Gastroesophageal sphincter (tissue), 4 donors: ENCODE results near the gene CDH22. TPM values are rescaled to one million over a fixed set of nuclear protein-coding genes. Genes with fewer than 3 reads are reported as not detected.

ENCODE experiments used
- ATAC-seq: fragments of 150-250 bp; one replicate; pipeline ENCODE4 v1.9.1; 2016; ENCODE audit warnings: mild to moderate bottlenecking, moderate library complexity
- H3K27ac ChIP-seq, 4 donors: fragments of 200-600 bp; sonication (generic) in 3 of 4; 1 replicate in 3 of 4; 2 replicates in 1 of 4; pipeline ENCODE4 v1.5.1; 2016 to 2019
- H3K27me3 ChIP-seq: fragments of 200-600 bp; sonication (generic); one replicate; pipeline ENCODE4 v1.5.1; 2019
- H3K36me3 ChIP-seq, 2 donors: fragments of 200-600 bp; sonication (generic); one replicate each; pipeline ENCODE4 v1.5.1; 2019; ENCODE audit warnings: control low read depth in 1 of 2
- H3K4me1 ChIP-seq, 3 donors: fragments of 200-600 bp; sonication (generic); 1 replicate in 2 of 3; 2 replicates in 1 of 3; pipeline ENCODE4 v1.5.1; 2016 to 2019; ENCODE audit warnings: control low read depth in 2 of 3
- H3K4me3 ChIP-seq, 2 donors: fragments of 200-600 bp; sonication (generic); one replicate each; pipeline ENCODE4 v1.5.1; 2019; ENCODE audit warnings: mild to moderate bottlenecking in 1 of 2, moderate library complexity in 1 of 2
- H3K9me3 ChIP-seq, 3 donors: fragments of 200-600 bp; sonication (generic); one replicate each; pipeline ENCODE4 v1.5.1; 2017 to 2019; ENCODE audit warnings: control low read depth in 2 of 3
- EP300 ChIP-seq: sonication (generic); formaldehyde crosslinking; IDR thresholded peaks from one replicate; pipeline ENCODE4 v1.6.1; 2017; ENCODE audit warnings: antibody characterized with exemption, mild to moderate bottlenecking
- POLR2A ChIP-seq, 2 donors: fragments of 450-650 bp; IDR thresholded peaks; one replicate each; pipeline ENCODE4 v1.6.1; 2017; ENCODE audit warnings: antibody characterized with exemption in 2 of 2, mild to moderate bottlenecking in 2 of 2, moderate library complexity in 1 of 2
- POLR2AphosphoS5 ChIP-seq: sonication (generic); formaldehyde crosslinking; IDR thresholded peaks from one replicate; pipeline ENCODE4 v1.6.1; 2017; ENCODE audit warnings: antibody characterized with exemption
- WGBS, 2 donors: methylation state at CpG; one replicate each; pipeline ENCODE4 v1.1.5; 2018; ENCODE audit warnings: low coverage in 1 of 2; 5-methylcytosine and 5-hydroxymethylcytosine counted together
- total RNA-seq, 4 donors: library from RNA; depleted of rRNA; stranded (reverse); fragments of >200 nt; gene quantifications; one replicate each; pipeline ENCODE4 v1.1.0, GENCODE V29; 2016
- TF ChIP-seq, protein P1 (sequence below), 4 experiments: fragments of 200-600 bp in 2 of 4; fragments of 450-650 bp in 2 of 4; sonication (generic) in 1 of 4; IDR thresholded peaks; one replicate each; pipeline ENCODE4 v1.5.1; 2017 to 2019; ENCODE audit warnings: antibody characterized with exemption in 4 of 4, mild to moderate bottlenecking in 2 of 4, moderate library complexity in 2 of 4

CDH22 gene
- total RNA-seq, 4 donors from 2014 or later = 0.15 TPM; not detected in 3

DNA sequence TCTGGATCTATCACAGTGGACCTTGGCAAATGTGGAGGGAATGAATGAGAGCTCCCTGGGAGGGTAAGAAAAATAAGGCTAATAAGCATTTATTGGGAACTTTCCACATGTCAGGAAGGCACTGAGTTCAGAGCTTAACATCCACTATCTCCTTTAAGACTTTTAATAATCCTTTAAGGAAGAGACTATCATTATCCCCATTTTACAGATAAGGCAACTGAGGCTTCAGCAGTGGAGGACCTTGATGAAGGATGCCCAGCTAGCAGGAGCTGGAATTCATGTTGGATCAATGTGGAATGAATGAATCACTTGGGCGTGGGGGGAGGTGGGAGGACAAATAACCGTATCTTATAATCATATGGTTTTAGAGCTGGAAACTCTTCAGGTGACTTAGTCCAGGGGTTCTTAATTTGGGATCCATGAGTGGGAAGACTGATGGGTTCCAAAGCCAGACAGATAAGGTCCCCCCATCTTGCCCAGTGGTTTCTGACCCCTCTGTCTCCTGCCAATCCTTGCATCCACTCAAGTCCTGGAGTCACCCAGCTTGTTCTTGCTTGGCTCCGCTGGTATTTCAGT, 135.2 kb downstream of the CDH22 start:
- ATAC-seq = no peak
- WGBS, 2 donors = 53 to 59% methylated on average over 2 of the region's 3 CpGs
- H3K4me1 ChIP-seq = peaks cover 0 to 9% (median 0%) of the 10 kb centered on the region in 3 donors
- no peaks in the 10 kb centered on the region for H3K9me3 ChIP-seq
- H3K36me3 ChIP-seq = no peaks in the 10 kb centered on the region
- H3K27me3 ChIP-seq = peaks cover 91% of the 10 kb centered on the region
- TF ChIP-seq, protein P1, sequence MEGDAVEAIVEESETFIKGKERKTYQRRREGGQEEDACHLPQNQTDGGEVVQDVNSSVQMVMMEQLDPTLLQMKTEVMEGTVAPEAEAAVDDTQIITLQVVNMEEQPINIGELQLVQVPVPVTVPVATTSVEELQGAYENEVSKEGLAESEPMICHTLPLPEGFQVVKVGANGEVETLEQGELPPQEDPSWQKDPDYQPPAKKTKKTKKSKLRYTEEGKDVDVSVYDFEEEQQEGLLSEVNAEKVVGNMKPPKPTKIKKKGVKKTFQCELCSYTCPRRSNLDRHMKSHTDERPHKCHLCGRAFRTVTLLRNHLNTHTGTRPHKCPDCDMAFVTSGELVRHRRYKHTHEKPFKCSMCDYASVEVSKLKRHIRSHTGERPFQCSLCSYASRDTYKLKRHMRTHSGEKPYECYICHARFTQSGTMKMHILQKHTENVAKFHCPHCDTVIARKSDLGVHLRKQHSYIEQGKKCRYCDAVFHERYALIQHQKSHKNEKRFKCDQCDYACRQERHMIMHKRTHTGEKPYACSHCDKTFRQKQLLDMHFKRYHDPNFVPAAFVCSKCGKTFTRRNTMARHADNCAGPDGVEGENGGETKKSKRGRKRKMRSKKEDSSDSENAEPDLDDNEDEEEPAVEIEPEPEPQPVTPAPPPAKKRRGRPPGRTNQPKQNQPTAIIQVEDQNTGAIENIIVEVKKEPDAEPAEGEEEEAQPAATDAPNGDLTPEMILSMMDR (IDR thresholded peaks at IDR 0.05) = no peak
- TF ChIP-seq POLR2AphosphoS5 = no peak
- no peak for TF ChIP-seq EP300
- no peak for TF ChIP-seq POLR2A (IDR thresholded peaks at IDR 0.05)
- no peak overlapping the region for H3K27ac ChIP-seq
- H3K4me3 ChIP-seq = no peak overlapping the region

DNA sequence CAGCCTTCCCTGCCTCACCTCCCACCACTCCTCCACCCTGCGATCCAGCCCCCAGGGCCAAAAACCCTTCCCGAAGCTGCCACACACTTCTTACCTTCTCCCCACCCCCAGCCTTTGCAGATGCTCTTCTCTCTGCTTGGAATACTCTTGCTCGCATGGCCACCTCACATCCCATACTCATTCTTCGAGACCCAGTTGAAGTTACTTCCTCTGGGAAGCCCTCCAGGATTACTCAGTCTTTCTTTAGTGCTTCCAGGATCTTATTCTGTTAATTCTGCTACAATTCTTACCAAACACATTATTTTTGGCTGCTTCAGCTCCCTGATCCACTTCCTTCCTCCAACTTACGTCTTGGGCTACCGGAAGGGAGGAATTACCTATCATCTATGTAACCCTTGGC, 135.8 kb downstream of the CDH22 start:
- no peaks in the 10 kb centered on the region for H3K9me3 ChIP-seq
- no peak for ATAC-seq
- peaks cover 0 to 9% (median 0%) of the 10 kb centered on the region in 3 donors for H3K4me1 ChIP-seq
- no peak for TF ChIP-seq POLR2A (IDR thresholded peaks at IDR 0.05)
- WGBS, 2 donors = 33 to 48% methylated on average over 5 of the region's 6 CpGs
- peaks cover 91% of the 10 kb centered on the region for H3K27me3 ChIP-seq
- no peak overlapping the region for H3K27ac ChIP-seq
- no peak overlapping the region for H3K4me3 ChIP-seq
- no peaks in the 10 kb centered on the region for H3K36me3 ChIP-seq

DNA sequence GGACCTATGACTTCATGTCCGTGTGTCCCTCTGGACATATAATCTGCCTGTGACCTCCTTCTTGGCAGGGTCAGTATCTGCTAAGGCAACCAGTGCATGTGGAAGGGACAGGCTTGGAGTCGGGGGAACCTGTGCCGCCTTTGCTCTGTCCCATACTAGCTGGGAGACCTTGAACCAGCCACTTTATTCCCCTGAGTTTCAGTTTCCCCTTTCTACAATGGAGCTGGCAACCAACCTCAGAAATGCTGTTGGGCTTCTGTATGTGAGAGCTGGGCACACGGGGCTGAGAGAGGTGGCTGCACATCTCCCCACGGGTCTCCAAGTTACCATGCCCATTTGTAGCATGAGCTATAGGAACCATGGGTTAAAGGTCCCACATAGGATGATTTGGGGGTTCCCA, 136.4 kb downstream of the CDH22 start:
- Histone ChIP-seq H3K4me3 (no peak overlapping the region), H3K36me3 (no peaks in the 10 kb centered on the region), H3K9me3 (no peaks in the 10 kb centered on the region), H3K27me3 (peaks cover 91% of the 10 kb centered on the region), H3K4me1 (peaks cover 0 to 9% (median 0%) of the 10 kb centered on the region in 3 donors), H3K27ac (no peak overlapping the region)
- no peak for ATAC-seq
- WGBS, 2 donors = 34 to 57% methylated on average over 2 to 5 of the region's 5 CpGs
- TF ChIP-seq POLR2A (IDR thresholded peaks at IDR 0.05) = no peak

DNA sequence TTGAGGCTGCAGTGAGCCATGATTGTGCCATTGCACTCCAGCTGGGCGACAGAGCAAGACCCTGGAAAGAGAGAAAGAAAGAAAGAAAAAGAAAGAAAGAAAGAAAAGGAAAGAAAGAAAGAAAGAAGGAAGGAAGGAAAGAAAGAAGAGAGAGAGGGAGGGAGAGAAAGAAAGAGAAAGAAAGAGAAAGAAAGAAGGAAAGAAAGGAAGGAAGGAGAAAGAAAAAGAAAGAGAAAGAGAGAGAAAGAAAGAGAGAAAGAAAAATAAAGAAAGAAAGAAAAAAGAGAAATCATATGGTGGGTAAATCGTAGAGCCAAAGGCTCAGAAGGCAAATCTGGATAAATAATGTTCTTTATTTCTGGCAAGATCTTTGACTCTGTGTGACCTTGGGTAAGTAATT, 136.8 kb downstream of the CDH22 start:
- peaks cover 0 to 9% (median 0%) of the 10 kb centered on the region in 3 donors for H3K4me1 ChIP-seq
- H3K27ac ChIP-seq = no peak overlapping the region
- no peak overlapping the region for H3K4me3 ChIP-seq
- no peak for ATAC-seq
- no peak for TF ChIP-seq POLR2AphosphoS5
- TF ChIP-seq EP300 = no peak
- TF ChIP-seq POLR2A (IDR thresholded peaks at IDR 0.05) = no peak
- TF ChIP-seq, protein P1 (IDR thresholded peaks at IDR 0.05) = no peak
- no peaks in the 10 kb centered on the region for H3K9me3 ChIP-seq
- WGBS, 2 donors = 30 to 50% methylated on average over 1 of the region's 2 CpGs
- peaks cover 91% of the 10 kb centered on the region for H3K27me3 ChIP-seq
- no peaks in the 10 kb centered on the region for H3K36me3 ChIP-seq

DNA sequence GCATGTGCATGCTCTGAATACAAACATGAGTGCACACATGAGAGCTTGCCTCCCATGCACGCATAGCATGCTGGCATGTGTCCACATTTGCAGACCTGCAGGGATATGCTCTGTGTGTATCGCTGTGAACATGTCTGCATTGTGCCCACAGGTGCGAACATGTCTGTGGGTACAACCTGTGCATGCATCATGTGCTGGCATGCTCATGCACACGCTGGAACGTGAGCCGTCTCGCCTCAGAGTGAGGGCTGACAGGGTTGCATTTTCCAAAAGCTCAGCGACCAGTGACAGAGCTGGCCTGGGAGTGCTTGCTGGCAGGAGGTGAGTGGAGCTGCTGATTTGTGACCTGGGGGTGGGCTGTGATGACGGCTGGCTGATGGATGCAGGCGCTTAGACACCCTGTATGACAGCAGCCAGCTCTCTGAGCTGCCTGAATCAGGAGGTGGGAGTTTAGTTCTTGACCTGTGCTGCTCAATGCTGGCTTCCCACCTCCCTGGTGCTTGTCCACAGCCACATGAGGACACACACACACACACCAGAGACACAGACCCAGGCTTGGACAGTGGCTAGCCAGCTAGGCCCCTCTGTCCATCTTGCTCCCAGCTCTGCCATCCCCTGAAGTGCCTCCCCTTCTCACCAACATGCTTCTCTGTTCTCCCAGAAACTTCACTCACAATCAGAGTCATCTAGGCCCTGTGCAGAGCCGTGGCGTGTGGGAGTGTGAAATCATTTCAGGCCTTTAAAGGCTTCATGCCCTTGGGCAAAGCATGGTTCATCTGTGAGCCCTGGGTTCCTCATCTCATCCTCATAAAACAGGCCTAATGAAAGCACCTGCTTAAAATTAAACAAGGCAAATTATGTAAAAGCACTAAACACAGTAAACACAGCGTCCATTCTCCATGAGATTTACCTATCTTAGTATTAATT, 138.8 kb downstream of the CDH22 start:
- ATAC-seq = no peak
- H3K9me3 ChIP-seq = no peaks in the 10 kb centered on the region
- H3K4me3 ChIP-seq = no peak overlapping the region
- no peaks in the 10 kb centered on the region for H3K36me3 ChIP-seq
- H3K27ac ChIP-seq = no peak overlapping the region
- H3K27me3 ChIP-seq = peaks cover 90% of the 10 kb centered on the region
- TF ChIP-seq, protein P1 (IDR thresholded peaks at IDR 0.05) = no peak
- TF ChIP-seq EP300 = no peak
- TF ChIP-seq POLR2A (IDR thresholded peaks at IDR 0.05) = no peak
- TF ChIP-seq POLR2AphosphoS5 = no peak
- peaks cover 0 to 4% (median 0%) of the 10 kb centered on the region in 3 donors for H3K4me1 ChIP-seq
- WGBS, 2 donors = 20 to 75% methylated on average over 4 to 6 of the region's 13 CpGs

DNA sequence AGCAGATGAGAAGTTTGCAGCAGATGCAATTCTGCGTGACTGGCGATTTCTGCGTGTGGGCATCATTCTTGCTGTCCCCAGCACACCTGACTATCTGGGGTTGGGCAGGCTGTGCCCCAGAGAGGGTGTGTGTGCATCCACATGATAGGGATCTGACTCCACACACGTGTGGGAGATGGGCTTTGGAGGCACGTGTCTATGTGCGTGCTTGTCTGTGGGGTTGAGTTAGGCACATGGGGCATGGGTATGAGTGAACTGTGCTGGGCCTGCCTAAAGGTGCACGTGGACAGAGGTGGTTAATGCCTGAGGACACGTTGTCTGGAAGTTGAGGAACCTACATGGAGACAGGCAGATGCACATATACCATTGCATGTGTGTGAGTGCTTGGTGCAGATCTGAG, 139.9 kb downstream of the CDH22 start:
- no peak for ATAC-seq

More for the DNA sequence above, 139.9 kb downstream of the CDH22 start:
- Histone ChIP-seq H3K36me3 (no peaks in the 10 kb centered on the region), H3K27ac (no peak overlapping the region), H3K4me1 (no peaks in the 10 kb centered on the region), H3K4me3 (no peak overlapping the region), H3K27me3 (peaks cover 87% of the 10 kb centered on the region), H3K9me3 (no peaks in the 10 kb centered on the region)
- 40 to 51% methylated on average over 4 to 5 of the region's 8 CpGs for WGBS, 2 donors
- no peak for TF ChIP-seq POLR2A (IDR thresholded peaks at IDR 0.05)
- TF ChIP-seq POLR2AphosphoS5 = no peak
- TF ChIP-seq EP300 = no peak
